Measurements from ENCODE around the gene CACNB4. TPM values are rescaled to one million over a fixed set of nuclear protein-coding genes. Genes with fewer than 3 reads are reported as not detected.

The CACNB4 gene
- total RNA-seq, 1 experiment from 2014 or later = 1.7 TPM

DNA sequence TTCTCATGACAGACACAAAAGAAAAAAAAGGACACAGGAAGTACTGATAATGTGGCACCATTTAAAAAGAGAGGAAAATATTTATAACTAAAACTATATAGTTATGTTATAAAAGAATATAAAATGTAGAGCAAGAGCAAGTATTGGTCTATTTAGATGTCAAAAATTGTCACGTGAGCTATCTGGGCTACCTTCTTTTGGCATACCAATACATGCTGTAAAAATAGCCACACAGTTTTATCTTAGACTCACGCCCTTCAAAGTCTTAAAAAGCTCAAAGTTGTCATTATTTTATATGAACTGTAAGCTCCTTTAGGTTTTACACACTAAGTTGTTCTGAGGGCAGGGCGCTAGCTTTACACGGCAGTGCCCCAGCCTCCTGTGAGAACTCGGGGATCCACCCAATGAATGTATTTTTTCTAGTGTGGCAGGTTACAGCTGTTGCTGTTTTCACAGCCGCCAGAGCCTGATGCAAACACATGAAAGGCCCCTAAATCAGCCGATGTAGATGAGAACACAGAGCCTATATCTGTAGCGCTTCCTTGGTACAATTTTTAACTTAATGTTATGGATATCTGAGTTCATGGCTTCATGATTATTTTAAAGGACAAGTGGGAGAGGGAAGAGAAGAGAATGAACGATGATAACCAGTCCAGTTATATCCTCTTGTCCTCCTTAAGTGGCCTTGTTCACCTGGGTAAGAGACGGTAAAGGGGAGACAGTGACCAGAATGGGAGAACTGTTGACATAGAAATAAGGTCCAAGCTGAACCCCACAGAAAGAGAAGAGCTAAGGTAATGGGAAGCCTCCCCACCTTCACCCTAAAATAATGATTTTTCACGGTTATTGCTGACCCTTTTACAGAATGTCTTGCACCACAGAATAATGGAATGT lies 130.8 kb downstream of the CACNB4 start:
- ChIA-PET POLR2A (no interaction called here), CTCF (no interaction called here)
- no peak overlapping the region for H3K27ac ChIP-seq (ENCODE audit: low read length)
- no peak for TF ChIP-seq POLR2AphosphoS5 (IDR thresholded peaks at IDR 0.05; ENCODE audit: low read depth, low read length)
- DNase-seq (ENCODE audit: low read depth, low spot score) = no peak
- in situ Hi-C loops (cut with HindIII; ENCODE audit: low pct_unique_long_range_greater_than_20kb, low sequenced_read_pairs) = no loop called here
- peaks cover 3% of the 10 kb centered on the region for H3K27me3 ChIP-seq (ENCODE audit: control insufficient read depth, insufficient read depth, low read length)
- no TSS peak for BruUV-seq (replicated peaks)
- intact Hi-C loops (cut with micrococcal nuclease; ENCODE audit: unreplicated experiment) = no loop called here
- no peaks in the 10 kb centered on the region for H3K9me3 ChIP-seq (ENCODE audit: control insufficient read depth, insufficient read depth, low read depth, low read length)
- no peak for ATAC-seq
- no peaks in the 10 kb centered on the region for H3K36me3 ChIP-seq (ENCODE audit: control insufficient read depth, insufficient read depth, low read length)
- no peaks in the 10 kb centered on the region for H3K4me1 ChIP-seq (ENCODE audit: control insufficient read depth, insufficient read depth, low read length)
- no peak overlapping the region for H3K4me3 ChIP-seq (ENCODE audit: low read depth in 2 of 2, low read length in 2 of 2)

- no peaks in the 10 kb centered on the region for H3K36me3 ChIP-seq (ENCODE audit: control insufficient read depth, insufficient read depth, low read length)
- CTCF ChIA-PET = no interaction called here
- POLR2A ChIA-PET = no interaction called here
- no peak for TF ChIP-seq POLR2AphosphoS5 (IDR thresholded peaks at IDR 0.05; ENCODE audit: low read depth, low read length)
- no peak for TF ChIP-seq CTCF (IDR thresholded peaks at IDR 0.05)
- TF ChIP-seq SIN3A (IDR thresholded peaks at IDR 0.05; ENCODE audit: borderline replicate concordance, insufficient read depth, low read depth, low read length) = no peak
- TF ChIP-seq TCF7L2 (IDR thresholded peaks at IDR 0.05; ENCODE audit: low read depth, low read length) = no peak
- TF ChIP-seq REST (IDR thresholded peaks at IDR 0.05; ENCODE audit: insufficient read depth in 1 of 2, low read depth in 2 of 2, low read length in 1 of 2) = no peak
- H3K27me3 ChIP-seq (ENCODE audit: control insufficient read depth, insufficient read depth, low read length) = no peaks in the 10 kb centered on the region
- in situ Hi-C loops (cut with HindIII; ENCODE audit: low pct_unique_long_range_greater_than_20kb, low sequenced_read_pairs) = no loop called here
- no peaks in the 10 kb centered on the region for H3K9me3 ChIP-seq (ENCODE audit: control insufficient read depth, insufficient read depth, low read depth, low read length)
- BruUV-seq (replicated peaks) = no TSS peak
- no peak overlapping the region for H3K4me3 ChIP-seq (ENCODE audit: low read depth in 2 of 2, low read length in 2 of 2)
- no peaks in the 10 kb centered on the region for H3K4me1 ChIP-seq (ENCODE audit: control insufficient read depth, insufficient read depth, low read length)
- no peak overlapping the region for H3K27ac ChIP-seq (ENCODE audit: low read length)
- intact Hi-C loops (cut with micrococcal nuclease; ENCODE audit: unreplicated experiment) = no loop called here
- no peak for DNase-seq (ENCODE audit: low read depth, low spot score)
- ATAC-seq = no peak
Observed at GRCh38 chr2:151965884-151966283, 133.0 kb downstream of the CACNB4 start.

GRCh38 chr2:151961558-151961957 lies 137.3 kb downstream of the CACNB4 start:
- H3K4me1 ChIP-seq (ENCODE audit: control insufficient read depth, insufficient read depth, low read length) = no peaks in the 10 kb centered on the region
- H3K36me3 ChIP-seq (ENCODE audit: control insufficient read depth, insufficient read depth, low read length) = no peaks in the 10 kb centered on the region
- DNase-seq (ENCODE audit: low read depth, low spot score) (no peak), ATAC-seq (no peak)
- intact Hi-C loops (cut with micrococcal nuclease; ENCODE audit: unreplicated experiment) (no loop called here), in situ Hi-C loops (cut with HindIII; ENCODE audit: low pct_unique_long_range_greater_than_20kb, low sequenced_read_pairs) (no loop called here)
- BruUV-seq (replicated peaks) = no TSS peak
- no peak overlapping the region for H3K27ac ChIP-seq (ENCODE audit: low read length)
- ChIA-PET POLR2A (no interaction called here), CTCF (no interaction called here)
- no peak overlapping the region for H3K4me3 ChIP-seq (ENCODE audit: low read depth in 2 of 2, low read length in 2 of 2)
- no peaks in the 10 kb centered on the region for H3K27me3 ChIP-seq (ENCODE audit: control insufficient read depth, insufficient read depth, low read length)
- no peak for TF ChIP-seq CTCF (IDR thresholded peaks at IDR 0.05)
- no peaks in the 10 kb centered on the region for H3K9me3 ChIP-seq (ENCODE audit: control insufficient read depth, insufficient read depth, low read depth, low read length)

Measured in Panc1 (cell line).